IPS-NIHi11 (cell line): Measurements from ENCODE around the gene FRG2C.
"Not testable (repeated sequence)": the region's sequence is repeated elsewhere in the genome, so short reads cannot be mapped to it uniquely, and the experiment has no call there.

Experiments used
- DNase-seq: peaks from one replicate; pipeline ENCODE4 v3.0.0; 2012; ENCODE audit warnings: mixed read lengths, low spot score

FRG2C gene

DNA sequence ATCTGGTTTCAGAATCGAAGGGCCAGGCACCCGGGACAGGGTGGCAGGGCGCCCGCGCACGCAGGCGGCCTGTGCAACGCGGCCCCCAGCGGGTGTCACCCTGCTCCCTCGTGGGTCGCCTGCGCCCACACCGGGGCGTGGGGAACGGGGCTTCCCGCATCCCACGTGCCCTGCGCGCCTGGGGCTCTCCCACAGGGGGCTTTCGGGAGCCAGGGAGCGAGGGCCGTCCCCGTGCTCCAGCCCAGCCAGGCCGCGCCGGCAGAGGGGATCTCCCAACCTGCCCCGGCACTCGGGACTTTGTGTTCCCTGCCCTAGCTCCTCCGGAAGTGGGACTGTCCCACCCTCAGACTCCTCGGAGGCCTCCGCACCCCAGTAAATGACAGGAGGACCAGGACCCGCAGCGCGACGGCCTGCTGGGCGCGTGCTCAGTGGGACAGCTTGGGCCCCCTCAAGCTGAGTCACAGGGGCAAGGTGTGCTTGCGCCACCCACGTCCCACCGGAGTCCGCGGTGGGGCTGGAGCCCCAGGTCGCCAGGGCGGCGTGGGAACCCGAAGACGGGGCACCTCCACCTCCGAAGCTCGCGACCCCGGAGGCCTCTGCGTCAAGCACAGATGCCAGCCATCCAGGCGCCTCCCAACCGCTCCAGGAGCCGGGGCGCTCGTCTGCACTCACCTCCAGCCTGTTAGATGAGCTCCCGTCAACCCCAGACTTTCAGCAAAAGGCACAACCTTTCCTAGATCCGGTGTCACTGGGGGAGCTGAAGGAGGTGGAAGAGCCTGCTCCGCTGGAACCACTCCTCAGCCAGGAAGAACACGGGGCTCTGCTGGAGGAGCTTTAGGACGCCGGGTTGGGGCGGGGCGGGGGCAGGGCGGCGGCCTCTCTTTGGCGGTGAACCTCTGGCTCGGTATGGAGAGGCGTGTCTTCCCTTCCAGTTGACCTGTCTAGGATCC lies 5.5 kb downstream of the FRG2C start:
- DNase-seq = peak; percentile 8

- peak; percentile 4 for DNase-seq
Observed at GRCh38 chr3:75670298-75671286, 6.5 kb downstream of the FRG2C start.

DNA sequence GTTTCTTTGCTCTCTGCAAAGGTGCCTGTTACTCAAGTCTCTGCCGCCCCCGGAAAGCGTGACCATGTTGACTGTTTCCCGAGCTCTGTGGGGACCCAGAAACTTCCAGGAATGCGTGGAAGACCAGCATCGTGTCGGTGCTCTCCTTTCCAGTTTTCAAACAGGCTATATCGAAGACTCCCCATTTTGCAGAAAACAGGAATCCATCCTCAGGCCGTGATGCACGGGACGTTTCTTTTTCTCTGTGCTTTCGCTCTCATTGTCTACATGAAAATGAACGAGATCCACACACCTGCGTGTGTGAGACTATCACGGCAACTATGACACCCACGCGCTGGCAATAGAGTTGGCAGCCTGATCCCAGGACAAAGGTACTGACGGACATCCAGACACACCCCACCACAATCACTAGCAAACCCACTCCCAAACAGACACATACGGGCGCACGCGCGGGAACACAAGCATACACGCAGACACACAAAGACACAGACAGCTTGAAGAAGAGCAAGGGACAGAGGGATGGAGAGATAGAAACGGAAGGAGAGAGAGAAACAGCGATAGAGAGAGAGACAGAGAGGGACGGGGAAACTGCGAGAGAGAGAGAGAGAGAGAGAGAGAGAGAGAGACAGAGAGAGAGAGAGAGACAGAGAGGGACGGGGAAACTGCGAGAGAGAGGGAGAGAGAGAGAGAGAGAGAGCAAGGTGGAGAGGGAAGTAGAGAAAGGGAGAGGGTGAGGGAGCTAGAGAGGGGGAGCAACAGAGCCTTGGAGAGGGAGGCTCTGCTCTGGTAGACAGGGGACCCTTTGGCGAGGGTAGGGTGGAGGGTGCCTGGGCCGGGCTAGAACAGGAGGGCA lies 7.4 kb downstream of the FRG2C start:
- not testable (repeated sequence) for DNase-seq

- peak; percentile 74 for DNase-seq
Observed at GRCh38 chr3:75672140-75672775, 8.1 kb downstream of the FRG2C start.

GRCh38 chr3:75683965-75684364 lies 19.8 kb downstream of the FRG2C start:
- not testable (repeated sequence) for DNase-seq

DNA sequence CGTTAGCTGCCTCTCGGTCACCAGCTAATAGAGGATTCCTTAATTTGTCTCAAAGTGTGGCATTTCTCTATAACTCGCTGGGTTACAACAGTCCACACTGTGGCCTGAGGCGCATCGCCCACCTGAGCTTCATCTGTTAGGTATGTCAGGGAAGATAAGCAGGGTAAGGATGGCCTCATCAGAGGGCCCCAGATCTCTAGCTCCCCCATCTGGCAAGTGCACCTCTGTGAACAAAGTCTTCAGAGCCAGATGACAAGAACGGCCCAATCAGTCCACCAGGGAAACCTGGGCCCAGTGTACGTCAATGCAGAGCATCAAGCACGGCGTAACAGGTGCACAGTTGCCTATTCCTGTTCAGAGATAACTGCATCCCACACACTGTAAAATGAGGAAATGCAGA lies 23.2 kb downstream of the FRG2C start:
- peak; percentile 29 for DNase-seq

GRCh38 chr3:75692061-75692460 lies 27.9 kb downstream of the FRG2C start:
- DNase-seq = no peak
